ENCODE data around the gene SORCS3. TPM values are rescaled to one million over a fixed set of nuclear protein-coding genes. Genes with fewer than 3 reads are reported as not detected.

Gene SORCS3
- total RNA-seq, 2 donors from 2014 or later = not detected

- H3K27ac Mint-ChIP-seq = no peak overlapping the region
- DNase-seq (ENCODE audit: low spot score in 2 of 2) = no peak
- H3K9me3 Mint-ChIP-seq = peaks cover 0 to 3% of the 10 kb centered on the region in 2 donors
- peaks cover 0 to 6% of the 10 kb centered on the region in 2 donors for H3K36me3 Mint-ChIP-seq
- ATAC-seq = no peak
Observed at GRCh38 chr10:105025092-105025491, 384.0 kb downstream of the SORCS3 start.

GRCh38 chr10:105026566-105026965 lies 385.5 kb downstream of the SORCS3 start:
- DNase-seq (ENCODE audit: low spot score in 2 of 2) = no peak
- ATAC-seq = no peak
- H3K9me3 Mint-ChIP-seq = peaks cover 0 to 5% of the 10 kb centered on the region in 2 donors
- no peak overlapping the region for H3K27ac Mint-ChIP-seq
- peaks cover 0 to 6% of the 10 kb centered on the region in 2 donors for H3K36me3 Mint-ChIP-seq

GRCh38 chr10:105029286-105029685 lies 388.2 kb downstream of the SORCS3 start:
- H3K9me3 Mint-ChIP-seq = peaks cover 0 to 5% of the 10 kb centered on the region in 2 donors
- DNase-seq (ENCODE audit: low spot score in 2 of 2) (no peak), ATAC-seq (no peak)
- H3K36me3 Mint-ChIP-seq = peaks cover 0 to 6% of the 10 kb centered on the region in 2 donors
- no peak overlapping the region for H3K27ac Mint-ChIP-seq

GRCh38 chr10:105037022-105037421 lies 395.9 kb downstream of the SORCS3 start:
- DNase-seq (ENCODE audit: low spot score in 2 of 2) (no peak), ATAC-seq (peak in 1 of 2 donors; percentile 44)
- Mint-ChIP-seq H3K27ac (no peak overlapping the region), H3K9me3 (no peaks in the 10 kb centered on the region), H3K36me3 (no peaks in the 10 kb centered on the region)

GRCh38 chr10:105041956-105042355 lies 400.9 kb downstream of the SORCS3 start:
- Mint-ChIP-seq H3K36me3 (peaks cover 0 to 4% of the 10 kb centered on the region in 2 donors), H3K27ac (no peak overlapping the region), H3K9me3 (no peaks in the 10 kb centered on the region)
- ATAC-seq (peak in 1 of 2 donors; percentile 46), DNase-seq (ENCODE audit: low spot score in 2 of 2) (no peak)

GRCh38 chr10:105042906-105043552 lies 401.9 kb downstream of the SORCS3 start:
- DNase-seq (ENCODE audit: low spot score in 2 of 2) (no peak), ATAC-seq (no peak)
- H3K36me3 Mint-ChIP-seq = peaks cover 0 to 13% of the 10 kb centered on the region in 2 donors
- H3K9me3 Mint-ChIP-seq = peaks cover 0 to 7% of the 10 kb centered on the region in 2 donors
- H3K27ac Mint-ChIP-seq = no peak overlapping the region

- peaks cover 0 to 13% of the 10 kb centered on the region in 2 donors for H3K36me3 Mint-ChIP-seq
- ATAC-seq = no peak
- no peak overlapping the region for H3K27ac Mint-ChIP-seq
- no peak for DNase-seq (ENCODE audit: low spot score in 2 of 2)
- peaks cover 4 to 7% of the 10 kb centered on the region in 2 donors for H3K9me3 Mint-ChIP-seq
Observed at GRCh38 chr10:105044902-105045301, 403.8 kb downstream of the SORCS3 start.

- peaks cover 11 to 12% of the 10 kb centered on the region in 2 donors for H3K36me3 Mint-ChIP-seq
- no peak for ATAC-seq
- H3K27ac Mint-ChIP-seq = no peak overlapping the region
- no peak for DNase-seq (ENCODE audit: low spot score in 2 of 2)
- H3K9me3 Mint-ChIP-seq = peaks cover 9 to 11% of the 10 kb centered on the region in 2 donors
Observed at GRCh38 chr10:105056413-105056812, 415.3 kb downstream of the SORCS3 start.

- ATAC-seq (no peak), DNase-seq (ENCODE audit: low spot score in 2 of 2) (no peak)
- Mint-ChIP-seq H3K9me3 (no peaks in the 10 kb centered on the region), H3K36me3 (no peaks in the 10 kb centered on the region), H3K27ac (no peak overlapping the region)
Observed at GRCh38 chr10:105062951-105063350, 421.9 kb downstream of the SORCS3 start.

- Mint-ChIP-seq H3K9me3 (no peaks in the 10 kb centered on the region), H3K27ac (no peak overlapping the region), H3K36me3 (no peaks in the 10 kb centered on the region)
- DNase-seq (ENCODE audit: low spot score in 2 of 2) (peak in 1 of 2 donors; percentile 24), ATAC-seq (peak; percentile 29 to 72)
Observed at GRCh38 chr10:105063796-105064195, 422.7 kb downstream of the SORCS3 start.

- H3K9me3 Mint-ChIP-seq = no peaks in the 10 kb centered on the region
- ATAC-seq (no peak), DNase-seq (ENCODE audit: low spot score in 2 of 2) (no peak)
- H3K36me3 Mint-ChIP-seq = no peaks in the 10 kb centered on the region
- no peak overlapping the region for H3K27ac Mint-ChIP-seq
Observed at GRCh38 chr10:105068497-105068896, 427.4 kb downstream of the SORCS3 start.

- H3K36me3 Mint-ChIP-seq = no peaks in the 10 kb centered on the region
- ATAC-seq = no peak
- no peak overlapping the region for H3K27ac Mint-ChIP-seq
- DNase-seq (ENCODE audit: low spot score in 2 of 2) = no peak
- no peaks in the 10 kb centered on the region for H3K9me3 Mint-ChIP-seq
Observed at GRCh38 chr10:105070249-105070648, 429.2 kb downstream of the SORCS3 start.

- Mint-ChIP-seq H3K27ac (no peak overlapping the region), H3K9me3 (no peaks in the 10 kb centered on the region), H3K36me3 (no peaks in the 10 kb centered on the region)
- ATAC-seq = no peak
- no peak for DNase-seq (ENCODE audit: low spot score in 2 of 2)
Observed at GRCh38 chr10:105070952-105071351, 429.9 kb downstream of the SORCS3 start.

GRCh38 chr10:105071980-105072379 lies 430.9 kb downstream of the SORCS3 start:
- Mint-ChIP-seq H3K9me3 (no peaks in the 10 kb centered on the region), H3K27ac (no peak overlapping the region), H3K36me3 (no peaks in the 10 kb centered on the region)
- ATAC-seq = no peak
- DNase-seq (ENCODE audit: low spot score in 2 of 2) = no peak

GRCh38 chr10:105073999-105074398 lies 432.9 kb downstream of the SORCS3 start:
- no peaks in the 10 kb centered on the region for H3K9me3 Mint-ChIP-seq
- no peaks in the 10 kb centered on the region for H3K36me3 Mint-ChIP-seq
- ATAC-seq (no peak), DNase-seq (ENCODE audit: low spot score in 2 of 2) (no peak)
- no peak overlapping the region for H3K27ac Mint-ChIP-seq

- ATAC-seq = peak in 1 of 2 donors; percentile 39
Observed at GRCh38 chr10:105075031-105075430, 433.9 kb downstream of the SORCS3 start.

GRCh38 chr10:105085980-105086379 lies 444.9 kb downstream of the SORCS3 start:
- no peak for ATAC-seq
- no peaks in the 10 kb centered on the region for H3K36me3 Mint-ChIP-seq
- no peak for DNase-seq (ENCODE audit: low spot score in 2 of 2)
- H3K9me3 Mint-ChIP-seq = peaks cover 0 to 5% of the 10 kb centered on the region in 2 donors
- H3K27ac Mint-ChIP-seq = no peak overlapping the region

More at GRCh38 chr10:105075031-105075430, 433.9 kb downstream of the SORCS3 start:
- H3K36me3 Mint-ChIP-seq = no peaks in the 10 kb centered on the region
- DNase-seq (ENCODE audit: low spot score in 2 of 2) = no peak
- no peak overlapping the region for H3K27ac Mint-ChIP-seq
- no peaks in the 10 kb centered on the region for H3K9me3 Mint-ChIP-seq

- no peaks in the 10 kb centered on the region for H3K36me3 Mint-ChIP-seq
- H3K9me3 Mint-ChIP-seq = no peaks in the 10 kb centered on the region
- H3K27ac Mint-ChIP-seq = no peak overlapping the region
- DNase-seq (ENCODE audit: low spot score in 2 of 2) (no peak), ATAC-seq (no peak)
Observed at GRCh38 chr10:105094048-105094447, 453.0 kb downstream of the SORCS3 start.
